T-helper 2 cell (primary cell): ENCODE measurements around the gene BMPER.

Experiments used
- DNase-seq, 5 experiments: peaks; one replicate each; pipeline versions ENCODE4 v3.0.0 to v3.0.0-alpha.2; 2012 to 2022

BMPER gene

GRCh38 chr7:34191771-34192479 is 286.6 kb downstream of the BMPER start:
- no peak for DNase-seq

GRCh38 chr7:34192906-34193305 is 287.6 kb downstream of the BMPER start:
- no peak for DNase-seq

GRCh38 chr7:34198231-34198641 is 292.9 kb downstream of the BMPER start:
- DNase-seq: no peak
